HCT116 (cell line): ENCODE data around the gene NEK1. TPM values are rescaled to one million over a fixed set of nuclear protein-coding genes. Genes with fewer than 3 reads are reported as not detected.

ENCODE experiments used
- ATAC-seq: fragments of 200-7000 bp; cut with Tn5 transposase; 2 replicates; pipeline ENCODE4 v1.9.1; 2020; ENCODE audit warnings: mild to moderate bottlenecking, moderate library complexity
- BruUV-seq: library from RNA; stranded (reverse); fragments of 400-500 nt; replicated peaks from 2 replicates; lab custom pipeline; 2021; lab: Mats Ljungman, UMichigan
- CTCF ChIA-PET: fragments of 300-600 bp; sonication (Branson Sonifier 250); formaldehyde crosslinking; loops from one replicate; lab custom pipeline; 2021; ENCODE audit warnings: antibody characterized with exemption; lab: Charles Lee
- POLR2A ChIA-PET: fragments of 300-600, 350-600 bp; sonication (Branson Sonifier 250); formaldehyde crosslinking; loops from one replicate; lab custom pipeline; 2021; ENCODE audit warnings: antibody characterized with exemption; lab: Charles Lee
- RAD21 ChIA-PET, 2 experiments: fragments of 300-600 bp; sonication (Branson Sonifier 250); formaldehyde crosslinking; loops; one replicate each; lab custom pipeline; 2023; ENCODE audit warnings: low total read pairs in 2 of 2; ENCODE audit not compliant: uncharacterized antibody in 2 of 2, unreplicated experiment in 2 of 2, low non-redundant PET in 1 of 2; lab: Charles Lee
- DNase-seq: peaks from one replicate; pipeline ENCODE4 v3.0.0-alpha.2; 2010; ENCODE audit warnings: low read depth, low spot score
- H2AFZ ChIP-seq: fragments of 200-600 bp; shearing (Covaris generic), sonication (generic); 2 replicates; pipeline ENCODE4 v1.6.1; 2017; ENCODE audit warnings: low read depth, mixed run types, mixed read lengths, antibody characterized with exemption, low read length; ENCODE audit not compliant: poor library complexity, severe bottlenecking
- H3K27ac ChIP-seq: 2 replicates; pipeline ENCODE4 v1.5.1; 2012; ENCODE audit warnings: low read depth, low read length
- H3K27me3 ChIP-seq: fragments of 200-600 bp; sonication (generic); 2 replicates; pipeline ENCODE4 v1.6.1; 2016; ENCODE audit warnings: mixed run types, low read length, mixed read lengths; ENCODE audit not compliant: insufficient read depth
- H3K36me3 ChIP-seq, 2 experiments: fragments of 200-500 bp in 1 of 2; fragments of 200-600 bp in 1 of 2; sonication (Bioruptor generic) in 1 of 2; sonication (generic) in 1 of 2; 2 replicates each; pipeline versions ENCODE4 v1.5.1 to v1.6.1; 2014 to 2016; ENCODE audit warnings: low read length in 2 of 2, inconsistent platforms in 1 of 2, mixed read lengths in 1 of 2, mixed run types in 1 of 2; ENCODE audit not compliant: insufficient read depth in 2 of 2, control insufficient read depth in 1 of 2
- H3K4me1 ChIP-seq, 2 experiments: fragments of 200-600 bp in 1 of 2; sonication (generic) in 1 of 2; 2 replicates each; pipeline versions ENCODE4 v1.5.1 to v1.6.1; 2012 to 2017; ENCODE audit warnings: low read length in 2 of 2, inconsistent platforms in 1 of 2, mild to moderate bottlenecking in 1 of 2, mixed read lengths in 1 of 2, mixed run types in 1 of 2, moderate library complexity in 1 of 2; ENCODE audit not compliant: insufficient read depth in 2 of 2, control insufficient read depth in 1 of 2
- H3K4me2 ChIP-seq: fragments of 200-600 bp; sonication (generic); 2 replicates; pipeline ENCODE4 v1.6.1; 2017; ENCODE audit warnings: mixed run types, low read length, mixed read lengths
- H3K4me3 ChIP-seq, 2 experiments: fragments of 200-600 bp in 1 of 2; sonication (generic) in 1 of 2; replicated peaks in 1 of 2; 2 replicates each; pipeline ENCODE4 v1.5.1; 2011 to 2016; ENCODE audit warnings: low read length in 2 of 2, control low read depth in 1 of 2, low read depth in 1 of 2, mild to moderate bottlenecking in 1 of 2, mixed read lengths in 1 of 2, mixed run types in 1 of 2
- H3K79me2 ChIP-seq: fragments of 200-600 bp; sonication (generic); 2 replicates; pipeline ENCODE4 v1.6.1; 2017; ENCODE audit warnings: mild to moderate bottlenecking, mixed run types, low read length, moderate library complexity, mixed read lengths; ENCODE audit not compliant: insufficient read depth
- H3K9ac ChIP-seq: fragments of 200-600 bp; sonication (generic); 2 replicates; pipeline ENCODE4 v1.6.1; 2016; ENCODE audit warnings: low read length, mixed read lengths
- H3K9me2 ChIP-seq: fragments of 200-600 bp; sonication (generic), shearing (Covaris generic); 2 replicates; pipeline ENCODE4 v1.6.1; 2017; ENCODE audit warnings: mixed run types, mild to moderate bottlenecking, moderate library complexity; ENCODE audit not compliant: insufficient read depth
- H3K9me3 ChIP-seq, 2 experiments: fragments of 200-500 bp in 1 of 2; fragments of 200-600 bp in 1 of 2; sonication (Bioruptor generic) in 1 of 2; sonication (generic) in 1 of 2; 2 replicates each; pipeline ENCODE4 v1.6.1; 2014 to 2017; ENCODE audit warnings: low read length in 2 of 2, mixed read lengths in 2 of 2, inconsistent platforms in 1 of 2, low read depth in 1 of 2, mild to moderate bottlenecking in 1 of 2, mixed run types in 1 of 2, moderate library complexity in 1 of 2; ENCODE audit not compliant: control insufficient read depth in 1 of 2, insufficient read depth in 1 of 2
- H4K20me1 ChIP-seq: fragments of 200-600 bp; sonication (generic), shearing (Covaris generic); 2 replicates; pipeline ENCODE4 v1.6.1; 2017; ENCODE audit warnings: mixed run types, mild to moderate bottlenecking, moderate library complexity; ENCODE audit not compliant: insufficient read depth
- EGR1 ChIP-seq: IDR thresholded peaks from 2 replicates; pipeline ENCODE4 v1.6.1; 2012; ENCODE audit warnings: low read depth
- EZH2 ChIP-seq: fragments of 200-600 bp; sonication (generic); IDR thresholded peaks from 2 replicates; pipeline ENCODE4 v1.6.1; 2017; ENCODE audit warnings: antibody characterized with exemption, mixed run types
- EZH2phosphoT487 ChIP-seq: fragments of 200-600 bp; IDR thresholded peaks from 2 replicates; pipeline ENCODE4 v1.6.1; 2018; ENCODE audit warnings: antibody characterized with exemption, borderline replicate concordance
- JUND ChIP-seq: IDR thresholded peaks from 2 replicates; pipeline ENCODE4 v1.6.1; 2012
- MAX ChIP-seq: IDR thresholded peaks from 2 replicates; pipeline ENCODE4 v1.6.1; 2012
- POLR2A ChIP-seq: IDR thresholded peaks from 2 replicates; pipeline ENCODE4 v1.7.0; 2011; ENCODE audit warnings: borderline replicate concordance; ENCODE audit not compliant: insufficient read depth, insufficient read length; ENCODE audit errors: extremely low read depth
- POLR2AphosphoS5 ChIP-seq: IDR thresholded peaks from 2 replicates; pipeline ENCODE4 v1.6.1; 2011; ENCODE audit warnings: mild to moderate bottlenecking, low read depth, low read length, moderate library complexity
- SIN3A ChIP-seq: IDR thresholded peaks from 2 replicates; pipeline ENCODE4 v1.6.1; 2012; ENCODE audit warnings: low read depth
- SP1 ChIP-seq: IDR thresholded peaks from 2 replicates; pipeline ENCODE4 v1.6.1; 2012; ENCODE audit warnings: low read depth
- SRF ChIP-seq: IDR thresholded peaks from 2 replicates; pipeline ENCODE4 v1.6.1; 2012; ENCODE audit warnings: low read depth
- YY1 ChIP-seq: IDR thresholded peaks from 2 replicates; pipeline ENCODE4 v1.6.1; 2011; ENCODE audit warnings: low read length, low read depth, moderate library complexity, mild to moderate bottlenecking; ENCODE audit not compliant: insufficient replicate concordance; ENCODE audit errors: extremely low read depth
- ZBTB33 ChIP-seq: IDR thresholded peaks from 2 replicates; pipeline ENCODE4 v1.6.1; 2011; ENCODE audit warnings: mild to moderate bottlenecking, low read length, moderate library complexity; ENCODE audit not compliant: insufficient replicate concordance; ENCODE audit errors: extremely low read depth
- ZFX ChIP-seq: fragments of 450-650 bp; IDR thresholded peaks from 2 replicates; pipeline ENCODE4 v1.6.1; 2017
- intact Hi-C: fragments of 100-400 bp; cut with micrococcal nuclease; formaldehyde crosslinking; loops from 2 replicates; pipeline ENCODE4 v1.10.0; 2022
- total RNA-seq: library from RNA; stranded (reverse); gene quantifications from one replicate; pipeline ENCODE4 v1.2.1, GENCODE V29; 2021; ENCODE audit not compliant: unreplicated experiment

NEK1 gene
- total RNA-seq, 1 experiment from 2014 or later: 13.3 TPM

- CTCF ChIA-PET: interaction anchor here (0.7 to 0.9 kb wide), 3 partner anchors 72 to 572 kb away, joined by 3 read pairs; no protein-coding TSS in a partner anchor
- H3K4me3 ChIP-seq: no peak overlapping the region
- intact Hi-C loops: no loop called here
- H3K9me3 ChIP-seq: no peaks in the 10 kb centered on the region
- H4K20me1 ChIP-seq: no peaks in the 10 kb centered on the region
- POLR2A ChIA-PET: no interaction called here
- H3K4me2 ChIP-seq: no peak overlapping the region
- no peaks in the 10 kb centered on the region for H3K79me2 ChIP-seq
- no peaks in the 10 kb centered on the region for H3K9me2 ChIP-seq
- H3K27me3 ChIP-seq: no peaks in the 10 kb centered on the region
- TF ChIP-seq EZH2: no peak
- no peak for TF ChIP-seq POLR2A
- no peak for TF ChIP-seq EGR1
- no peak for TF ChIP-seq POLR2AphosphoS5
- no peak for TF ChIP-seq SRF
- no peak for TF ChIP-seq EZH2phosphoT487
- TF ChIP-seq MAX: no peak
- no peak for TF ChIP-seq ZBTB33
- no peak for TF ChIP-seq SIN3A
- TF ChIP-seq SP1: no peak
- TF ChIP-seq YY1: no peak
- no peak for TF ChIP-seq ZFX
- no peak for TF ChIP-seq JUND
- H3K27ac ChIP-seq: no peak overlapping the region
- ATAC-seq: no peak
- no peaks in the 10 kb centered on the region; a peak in 1 of 4 replicates for H3K36me3 ChIP-seq
- no peak overlapping the region for H2AFZ ChIP-seq
- RAD21 ChIA-PET: no interaction called here
- no TSS peak for BruUV-seq
- H3K4me1 ChIP-seq: no peaks in the 10 kb centered on the region
- DNase-seq: no peak
- H3K9ac ChIP-seq: no peak overlapping the region
Measured at GRCh38 chr4:169493164-169493524, 119.2 kb downstream of the NEK1 start.
